Forelimb muscle (tissue), 1 donor: Measurements from ENCODE around the gene TMCC1. TPM values are rescaled to one million over a fixed set of nuclear protein-coding genes. Genes with fewer than 3 reads are reported as not detected.
"Not testable (repeated sequence)": the region's sequence is repeated elsewhere in the genome, so short reads cannot be mapped to it uniquely, and the experiment has no call there.

Experiments
- DNase-seq: peaks from one replicate; pipeline ENCODE4 v3.0.0-alpha.2; 2013; ENCODE audit warnings: low read depth
- polyA plus RNA-seq: library from polyadenylated mRNA; unstranded; fragments of 120-200 nt; gene quantifications from one replicate; pipeline ENCODE4 v1.2.1, GENCODE V29; 2013; ENCODE audit not compliant: insufficient read length

Gene TMCC1
- polyA plus RNA-seq, 1 donor: 40.2 TPM

- no peak for DNase-seq
These were observed 119.5 kb downstream of the TMCC1 start for GRCh38 chr3:129773691-129774663.

GRCh38 chr3:129770604-129771003 lies 122.9 kb downstream of the TMCC1 start:
- no peak for DNase-seq

GRCh38 chr3:129769616-129770015 lies 123.9 kb downstream of the TMCC1 start:
- DNase-seq: no peak

GRCh38 chr3:129768728-129769127 lies 124.8 kb downstream of the TMCC1 start:
- DNase-seq: no peak

GRCh38 chr3:129766135-129766534 lies 127.4 kb downstream of the TMCC1 start:
- no peak for DNase-seq

- DNase-seq: no peak
These were observed 129.4 kb downstream of the TMCC1 start for GRCh38 chr3:129764090-129764489.

- DNase-seq: no peak
These were observed 134.7 kb downstream of the TMCC1 start for GRCh38 chr3:129758785-129759320.

GRCh38 chr3:129758306-129758705 lies 135.2 kb downstream of the TMCC1 start:
- no peak for DNase-seq

- no peak for DNase-seq
These were observed 136.6 kb downstream of the TMCC1 start for GRCh38 chr3:129756871-129757270.

GRCh38 chr3:129751105-129751504 lies 142.4 kb downstream of the TMCC1 start:
- DNase-seq: not testable (repeated sequence)

- DNase-seq: no peak
These were observed 143.8 kb downstream of the TMCC1 start for GRCh38 chr3:129749692-129750091.

- no peak for DNase-seq
These were observed 145.5 kb downstream of the TMCC1 start for GRCh38 chr3:129747992-129748391.

- no peak for DNase-seq
These were observed 146.4 kb downstream of the TMCC1 start for GRCh38 chr3:129747136-129747535.

GRCh38 chr3:129746629-129747028 lies 146.9 kb downstream of the TMCC1 start:
- DNase-seq: no peak

- no peak for DNase-seq
These were observed 148.3 kb downstream of the TMCC1 start for GRCh38 chr3:129745253-129745652.

GRCh38 chr3:129741794-129742193 lies 151.7 kb downstream of the TMCC1 start:
- no peak for DNase-seq

GRCh38 chr3:129740090-129740489 lies 153.4 kb downstream of the TMCC1 start:
- no peak for DNase-seq

- DNase-seq: no peak
These were observed 153.9 kb downstream of the TMCC1 start for GRCh38 chr3:129739634-129740033.

GRCh38 chr3:129738172-129738571 lies 155.3 kb downstream of the TMCC1 start:
- no peak for DNase-seq

GRCh38 chr3:129736070-129736469 lies 157.4 kb downstream of the TMCC1 start:
- DNase-seq: no peak

- DNase-seq: no peak
These were observed 157.9 kb downstream of the TMCC1 start for GRCh38 chr3:129735638-129736037.

GRCh38 chr3:129734449-129734848 lies 159.1 kb downstream of the TMCC1 start:
- DNase-seq: no peak

GRCh38 chr3:129732200-129732876 lies 161.2 kb downstream of the TMCC1 start:
- no peak for DNase-seq
